Smooth muscle cell (in vitro differentiated cells): ENCODE data around the gene DAGLB. TPM values are rescaled to one million over a fixed set of nuclear protein-coding genes. Genes with fewer than 3 reads are reported as not detected.

Source experiments
- DNase-seq: peaks from one replicate; lab custom pipeline; 2025; ENCODE audit not compliant: unreplicated experiment; lab: John Stamatoyannopoulos, UW
- H2AFZ ChIP-seq: fragments of 200-600 bp; sonication (generic); 2 replicates; pipeline ENCODE4 v1.6.0; 2016; ENCODE audit warnings: antibody characterized with exemption, low read depth, mild to moderate bottlenecking
- H3F3A ChIP-seq: fragments of 200-600 bp; sonication (generic); 2 replicates; pipeline ENCODE4 v1.6.0; 2017; ENCODE audit warnings: antibody characterized with exemption, low read depth
- H3K27ac ChIP-seq: fragments of 200-600 bp; sonication (generic); 2 replicates; pipeline ENCODE4 v1.5.1; 2016; ENCODE audit warnings: low read depth, mild to moderate bottlenecking
- H3K27me3 ChIP-seq: fragments of 200-600 bp; sonication (generic); 2 replicates; pipeline ENCODE4 v1.6.1; 2016; ENCODE audit warnings: low read depth, mild to moderate bottlenecking
- H3K36me3 ChIP-seq: fragments of 200-600 bp; sonication (generic); 2 replicates; pipeline ENCODE4 v1.5.1; 2016; ENCODE audit warnings: low read depth
- H3K4me1 ChIP-seq: fragments of 200-600 bp; sonication (generic); 2 replicates; pipeline ENCODE4 v1.5.1; 2016; ENCODE audit warnings: low read depth
- H3K4me2 ChIP-seq: fragments of 200-600 bp; sonication (generic); 2 replicates; pipeline ENCODE4 v1.6.0; 2016; ENCODE audit warnings: mild to moderate bottlenecking
- H3K4me3 ChIP-seq: fragments of 200-600 bp; sonication (generic); 2 replicates; pipeline ENCODE4 v1.5.1; 2016; ENCODE audit warnings: mild to moderate bottlenecking
- H3K79me2 ChIP-seq: fragments of 200-600 bp; sonication (generic); 2 replicates; pipeline ENCODE4 v1.6.0; 2016; ENCODE audit warnings: low read depth, mild to moderate bottlenecking
- H3K9ac ChIP-seq: fragments of 200-600 bp; sonication (generic); 2 replicates; pipeline ENCODE4 v1.6.0; 2016; ENCODE audit warnings: low read depth
- H3K9me3 ChIP-seq: fragments of 200-600 bp; sonication (generic); replicated peaks from 2 replicates; pipeline ENCODE4 v1.5.1; 2016; ENCODE audit warnings: low read depth
- H4K20me1 ChIP-seq: fragments of 200-600 bp; sonication (generic); 2 replicates; pipeline ENCODE4 v1.6.0; 2016; ENCODE audit warnings: low read depth
- CTCF ChIP-seq: fragments of 200-600 bp; sonication (generic); IDR thresholded peaks from 2 replicates; pipeline ENCODE4 v1.5.1; 2017; ENCODE audit warnings: borderline replicate concordance, mild to moderate bottlenecking, antibody characterized with exemption; ENCODE audit not compliant: insufficient read depth, poor library complexity, severe bottlenecking
- WGBS: methylation state at CpG from one replicate; pipeline ENCODE4 v1.1.7; 2016; ENCODE audit warnings: low lambda C conversion rate; 5-methylcytosine and 5-hydroxymethylcytosine counted together
- polyA plus RNA-seq: library from polyadenylated mRNA; unstranded; fragments of >200 nt; fragmentation: Nextera tagmentation; extraction: Ambion mirVana; gene quantifications from 2 replicates; pipeline ENCODE4 v1.2.1, GENCODE V29; 2016
- total RNA-seq: library from RNA; depleted of rRNA; stranded (reverse); fragments of >200 nt; gene quantifications from 2 replicates; pipeline ENCODE4 v1.2.3, GENCODE V29; 2014

DAGLB gene
- total RNA-seq (11.1 and 21.3 TPM in 2 replicates), polyA plus RNA-seq (14.1 and 17.1 TPM in 2 replicates)

DNA sequence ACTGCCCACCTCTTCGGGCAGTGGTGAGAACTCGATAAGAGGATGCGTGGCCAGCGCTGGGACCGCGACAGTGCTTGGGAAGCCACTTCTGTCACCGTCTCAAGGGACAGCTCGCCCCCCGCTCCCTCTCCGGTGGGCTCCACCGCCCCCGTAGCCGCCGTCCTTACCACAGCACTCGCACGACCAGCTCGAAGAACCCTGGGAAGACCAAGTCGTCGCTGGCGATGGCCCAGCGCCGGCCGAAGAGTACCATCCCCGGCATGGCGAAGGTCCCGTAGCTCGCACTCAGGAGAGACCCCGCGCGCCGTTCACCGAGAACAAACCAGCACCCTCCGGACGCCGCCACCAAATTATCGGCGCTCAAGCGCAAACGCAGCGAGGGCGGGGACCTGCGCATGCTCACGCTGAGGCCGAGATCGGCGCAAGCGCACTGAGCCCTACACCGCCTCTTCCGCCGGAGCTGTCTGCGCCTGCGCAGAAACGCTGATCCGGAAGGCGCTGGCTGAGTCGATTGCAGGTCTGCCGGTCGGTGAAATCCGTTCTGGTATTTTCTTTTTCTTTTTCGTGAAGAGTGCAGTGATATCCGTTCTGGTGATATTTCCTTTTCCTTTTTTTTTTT, at the start of gene DAGLB:
Gene DAGLB, minus strand, starts transcription at position 374 of the 619 bp plus-strand sequence. Its CDS starts 112 bp downstream, at position 262.
- TF ChIP-seq CTCF: no peak

GRCh38 chr7:6497637-6497905, 49.8 kb upstream of the DAGLB start:
- Histone ChIP-seq H3K4me1 (no peaks in the 10 kb centered on the region), H3K36me3 (no peaks in the 10 kb centered on the region), H3K27me3 (no peaks in the 10 kb centered on the region), H4K20me1 (no peaks in the 10 kb centered on the region), H3K9ac (no peak overlapping the region), H3K4me3 (no peak overlapping the region), H3F3A (no peaks in the 10 kb centered on the region), H3K27ac (no peak overlapping the region), H3K4me2 (no peak overlapping the region), H2AFZ (no peak overlapping the region), H3K79me2 (no peaks in the 10 kb centered on the region), H3K9me3 (no peaks in the 10 kb centered on the region)
- DNase-seq: no peak
- WGBS: 97% methylated on average over 14 of the region's 14 CpGs
- TF ChIP-seq CTCF: no peak

More for the DNA sequence above, at the start of gene DAGLB:
- H3K27me3 ChIP-seq: no peaks in the 10 kb centered on the region
- WGBS: 1% methylated on average over 61 of the region's 61 CpGs
- peak; percentile 83 for DNase-seq
- H3K9me3 ChIP-seq: no peaks in the 10 kb centered on the region
- peak within 1 kb of the TSS; percentile 69 for H2AFZ ChIP-seq
- peak within 1 kb of the TSS; percentile 90 for H3K27ac ChIP-seq
- H3K9ac ChIP-seq: peak within 1 kb of the TSS; percentile 91
- H3K36me3 ChIP-seq: peaks cover 5% of the 10 kb centered on the region
- peak within 1 kb of the TSS; percentile 95 for H3K4me2 ChIP-seq
- peak within 1 kb of the TSS; percentile 86 for H3K4me3 ChIP-seq
- peaks cover 4% of the 10 kb centered on the region for H3F3A ChIP-seq
- H3K4me1 ChIP-seq: peaks cover 6% of the 10 kb centered on the region
- H4K20me1 ChIP-seq: peaks cover 4% of the 10 kb centered on the region
- H3K79me2 ChIP-seq: peaks cover 25% of the 10 kb centered on the region

DNA sequence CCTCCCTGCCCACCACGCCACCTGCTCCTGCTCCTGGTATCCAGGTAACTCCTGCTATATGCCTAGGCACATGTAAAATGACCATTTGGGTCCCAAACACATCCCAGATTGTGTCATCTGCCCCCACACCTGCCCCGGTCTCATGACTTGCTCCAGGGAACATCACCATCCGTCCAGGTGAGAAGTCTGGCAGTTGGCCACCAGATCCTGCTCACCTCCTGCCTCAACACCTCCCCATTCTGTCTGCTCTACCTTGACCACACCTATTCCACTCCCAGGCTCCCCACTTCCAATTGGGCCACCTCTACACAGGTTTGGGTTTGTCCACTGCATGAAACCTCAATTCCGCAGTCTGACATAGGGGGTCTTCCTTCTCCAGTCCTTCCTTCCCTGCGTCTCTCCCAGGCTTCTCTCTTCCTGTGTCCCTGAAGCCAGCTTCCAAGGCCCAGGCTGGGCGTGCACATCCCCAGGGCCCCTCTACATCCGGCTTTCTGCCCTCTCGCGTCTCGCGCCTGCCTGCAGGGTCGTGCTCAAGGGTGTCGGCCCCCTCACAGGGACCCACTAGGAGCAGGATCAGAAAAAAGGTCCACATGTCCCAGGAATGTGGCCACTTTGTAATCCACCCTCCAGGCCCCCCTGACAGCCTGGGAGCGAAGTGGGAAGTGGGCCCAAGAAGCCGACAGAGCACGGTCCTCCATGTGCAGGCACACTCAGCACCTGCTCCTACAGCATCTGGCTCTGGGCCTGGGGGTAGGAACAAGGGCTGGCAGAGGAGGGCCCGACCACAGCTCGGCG, 49.3 kb upstream of the DAGLB start:
- H3K4me3 ChIP-seq: no peak overlapping the region
- H4K20me1 ChIP-seq: no peaks in the 10 kb centered on the region
- H3F3A ChIP-seq: no peaks in the 10 kb centered on the region
- no peak overlapping the region for H3K4me2 ChIP-seq
- WGBS: 93% methylated on average over 19 of the region's 19 CpGs
- no peaks in the 10 kb centered on the region for H3K27me3 ChIP-seq
- no peak for DNase-seq
- TF ChIP-seq CTCF: no peak
- H3K27ac ChIP-seq: no peak overlapping the region
- no peaks in the 10 kb centered on the region for H3K9me3 ChIP-seq
- no peaks in the 10 kb centered on the region for H3K4me1 ChIP-seq
- no peak overlapping the region for H3K9ac ChIP-seq
- H3K79me2 ChIP-seq: no peaks in the 10 kb centered on the region
- H2AFZ ChIP-seq: no peak overlapping the region
- no peaks in the 10 kb centered on the region for H3K36me3 ChIP-seq
